PFSK-1 (cell line): ENCODE results near the gene LIPA.

ENCODE experiments used
- POLR2AphosphoS5 ChIP-seq: IDR thresholded peaks from 2 replicates; pipeline ENCODE4 v1.6.1; 2012; ENCODE audit warnings: low read depth, mild to moderate bottlenecking, control low read depth, low read length, moderate library complexity
- TF ChIP-seq, protein P1 (sequence below), 2 experiments: IDR thresholded peaks; 2 replicates each; pipeline versions ENCODE4 v1.6.1 to v1.8.0; 2011 to 2012; ENCODE audit warnings: low read depth in 2 of 2, low read length in 2 of 2, control low read depth in 1 of 2, inconsistent platforms in 1 of 2, mild to moderate bottlenecking in 1 of 2, moderate library complexity in 1 of 2; ENCODE audit not compliant: insufficient read depth in 1 of 2

DNA sequence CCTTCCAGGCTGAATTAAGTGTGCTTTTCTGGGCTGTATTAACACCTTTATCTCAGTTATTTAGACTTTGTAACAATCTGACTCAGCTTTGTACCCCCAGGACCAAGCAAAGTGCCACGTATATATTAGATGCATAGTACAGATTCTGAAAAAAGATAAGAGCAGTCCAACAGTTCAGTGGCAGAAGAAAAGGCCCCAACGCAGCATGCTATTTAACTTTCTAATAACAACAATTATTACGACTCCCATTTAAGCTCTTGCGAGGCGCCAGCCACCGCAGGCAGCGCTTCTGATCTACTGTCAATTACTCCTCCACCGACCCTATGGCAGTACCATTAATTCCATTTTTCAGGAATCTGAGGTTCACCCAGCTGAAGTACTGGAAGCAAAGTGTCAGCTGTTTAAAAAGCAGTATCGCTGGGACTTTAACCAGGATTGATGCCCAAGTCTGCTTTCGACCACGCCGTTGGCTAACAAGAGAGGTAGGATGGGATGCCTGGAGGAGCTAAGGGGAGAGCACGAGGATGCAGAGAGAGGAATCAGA is 638 bp downstream of the LIPA start:
- TF ChIP-seq, protein P1, sequence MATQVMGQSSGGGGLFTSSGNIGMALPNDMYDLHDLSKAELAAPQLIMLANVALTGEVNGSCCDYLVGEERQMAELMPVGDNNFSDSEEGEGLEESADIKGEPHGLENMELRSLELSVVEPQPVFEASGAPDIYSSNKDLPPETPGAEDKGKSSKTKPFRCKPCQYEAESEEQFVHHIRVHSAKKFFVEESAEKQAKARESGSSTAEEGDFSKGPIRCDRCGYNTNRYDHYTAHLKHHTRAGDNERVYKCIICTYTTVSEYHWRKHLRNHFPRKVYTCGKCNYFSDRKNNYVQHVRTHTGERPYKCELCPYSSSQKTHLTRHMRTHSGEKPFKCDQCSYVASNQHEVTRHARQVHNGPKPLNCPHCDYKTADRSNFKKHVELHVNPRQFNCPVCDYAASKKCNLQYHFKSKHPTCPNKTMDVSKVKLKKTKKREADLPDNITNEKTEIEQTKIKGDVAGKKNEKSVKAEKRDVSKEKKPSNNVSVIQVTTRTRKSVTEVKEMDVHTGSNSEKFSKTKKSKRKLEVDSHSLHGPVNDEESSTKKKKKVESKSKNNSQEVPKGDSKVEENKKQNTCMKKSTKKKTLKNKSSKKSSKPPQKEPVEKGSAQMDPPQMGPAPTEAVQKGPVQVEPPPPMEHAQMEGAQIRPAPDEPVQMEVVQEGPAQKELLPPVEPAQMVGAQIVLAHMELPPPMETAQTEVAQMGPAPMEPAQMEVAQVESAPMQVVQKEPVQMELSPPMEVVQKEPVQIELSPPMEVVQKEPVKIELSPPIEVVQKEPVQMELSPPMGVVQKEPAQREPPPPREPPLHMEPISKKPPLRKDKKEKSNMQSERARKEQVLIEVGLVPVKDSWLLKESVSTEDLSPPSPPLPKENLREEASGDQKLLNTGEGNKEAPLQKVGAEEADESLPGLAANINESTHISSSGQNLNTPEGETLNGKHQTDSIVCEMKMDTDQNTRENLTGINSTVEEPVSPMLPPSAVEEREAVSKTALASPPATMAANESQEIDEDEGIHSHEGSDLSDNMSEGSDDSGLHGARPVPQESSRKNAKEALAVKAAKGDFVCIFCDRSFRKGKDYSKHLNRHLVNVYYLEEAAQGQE (IDR thresholded peaks at IDR 0.05; ENCODE audit: insufficient read depth in 1 of 2, low read depth in 2 of 2, low read length in 2 of 2), result no peak
- no peak for TF ChIP-seq POLR2AphosphoS5
